A673 (cell line): ENCODE results near the gene PRR23E. TPM values are rescaled to one million over a fixed set of nuclear protein-coding genes. Genes with fewer than 3 reads are reported as not detected.

Experiments used
- BruUV-seq: library from RNA; stranded (reverse); fragments of 400-500 nt; replicated peaks from 2 replicates; lab custom pipeline; 2021; lab: Mats Ljungman, UMichigan
- CTCF ChIA-PET: fragments of 300-600 bp; sonication (Branson Sonifier 250); formaldehyde crosslinking; loops from one replicate; lab custom pipeline; 2022; ENCODE audit warnings: antibody characterized with exemption; lab: Charles Lee
- POLR2A ChIA-PET: fragments of 300-600 bp; sonication (Branson Sonifier 250); formaldehyde crosslinking; loops from one replicate; lab custom pipeline; 2022; ENCODE audit warnings: antibody characterized with exemption; ENCODE audit not compliant: low non-redundant PET; lab: Charles Lee
- DNase-seq: peaks from one replicate; pipeline ENCODE4 v3.0.0-alpha.2; 2015; ENCODE audit warnings: low spot score
- H3K27ac ChIP-seq: fragments of 200-600 bp; sonication (generic); 2 replicates; pipeline ENCODE4 v1.5.1; 2016; ENCODE audit warnings: mixed run types, low read depth, mild to moderate bottlenecking, mixed read lengths, antibody characterized with exemption, low read length; ENCODE audit not compliant: poor library complexity, severe bottlenecking
- H3K27me3 ChIP-seq: fragments of 200-600 bp; sonication (generic); replicated peaks from 2 replicates; pipeline ENCODE4 v1.6.1; 2017; ENCODE audit warnings: mixed run types, low read depth, mild to moderate bottlenecking, mixed read lengths, antibody characterized with exemption, low read length; ENCODE audit not compliant: insufficient read depth, poor library complexity
- H3K36me3 ChIP-seq: fragments of 200-600 bp; sonication (generic); 2 replicates; pipeline ENCODE4 v1.6.1; 2016; ENCODE audit warnings: mixed run types, mild to moderate bottlenecking, mixed read lengths, antibody characterized with exemption, low read length; ENCODE audit not compliant: insufficient read depth, poor library complexity, severe bottlenecking
- H3K4me1 ChIP-seq: fragments of 200-600 bp; sonication (generic); 2 replicates; pipeline ENCODE4 v1.6.1; 2017; ENCODE audit warnings: mixed run types, mild to moderate bottlenecking, mixed read lengths, antibody characterized with exemption, low read length; ENCODE audit not compliant: insufficient read depth, poor library complexity, severe bottlenecking
- H3K4me3 ChIP-seq: fragments of 200-600 bp; sonication (generic); 2 replicates; pipeline ENCODE4 v1.5.1; 2016; ENCODE audit warnings: low read depth, mixed run types, mild to moderate bottlenecking, mixed read lengths, low read length; ENCODE audit not compliant: poor library complexity, severe bottlenecking
- H3K9me3 ChIP-seq: fragments of 200-600 bp; sonication (generic); 2 replicates; pipeline ENCODE4 v1.6.1; 2016; ENCODE audit warnings: mixed run types, low read depth, mild to moderate bottlenecking, mixed read lengths, antibody characterized with exemption, low read length; ENCODE audit not compliant: poor library complexity, severe bottlenecking
- EZH2 ChIP-seq: fragments of 200-600 bp; sonication (generic); IDR thresholded peaks from 2 replicates; pipeline ENCODE4 v1.6.1; 2017; ENCODE audit warnings: borderline replicate concordance, low read depth, mild to moderate bottlenecking, mixed read lengths, antibody characterized with exemption, low read length; ENCODE audit not compliant: poor library complexity, severe bottlenecking
- intact Hi-C: fragments of 100-400 bp; cut with micrococcal nuclease; formaldehyde crosslinking; loops from one replicate; pipeline ENCODE4 v1.10.0; 2022; ENCODE audit not compliant: unreplicated experiment
- total RNA-seq: library from RNA; stranded (reverse); gene quantifications from 2 replicates; pipeline ENCODE4 v1.2.3, GENCODE V29; 2021
- TF ChIP-seq, protein P1 (sequence below): fragments of 300-800, 200-600 bp; sonication (generic); conservative IDR thresholded peaks from 2 replicates; pipeline ENCODE4 v1.5.1; 2017; ENCODE audit warnings: low read depth, mild to moderate bottlenecking, antibody characterized with exemption, low read length, moderate library complexity, mixed read lengths

The PRR23E gene
- total RNA-seq, 1 experiment from 2014 or later, result not detected

DNA sequence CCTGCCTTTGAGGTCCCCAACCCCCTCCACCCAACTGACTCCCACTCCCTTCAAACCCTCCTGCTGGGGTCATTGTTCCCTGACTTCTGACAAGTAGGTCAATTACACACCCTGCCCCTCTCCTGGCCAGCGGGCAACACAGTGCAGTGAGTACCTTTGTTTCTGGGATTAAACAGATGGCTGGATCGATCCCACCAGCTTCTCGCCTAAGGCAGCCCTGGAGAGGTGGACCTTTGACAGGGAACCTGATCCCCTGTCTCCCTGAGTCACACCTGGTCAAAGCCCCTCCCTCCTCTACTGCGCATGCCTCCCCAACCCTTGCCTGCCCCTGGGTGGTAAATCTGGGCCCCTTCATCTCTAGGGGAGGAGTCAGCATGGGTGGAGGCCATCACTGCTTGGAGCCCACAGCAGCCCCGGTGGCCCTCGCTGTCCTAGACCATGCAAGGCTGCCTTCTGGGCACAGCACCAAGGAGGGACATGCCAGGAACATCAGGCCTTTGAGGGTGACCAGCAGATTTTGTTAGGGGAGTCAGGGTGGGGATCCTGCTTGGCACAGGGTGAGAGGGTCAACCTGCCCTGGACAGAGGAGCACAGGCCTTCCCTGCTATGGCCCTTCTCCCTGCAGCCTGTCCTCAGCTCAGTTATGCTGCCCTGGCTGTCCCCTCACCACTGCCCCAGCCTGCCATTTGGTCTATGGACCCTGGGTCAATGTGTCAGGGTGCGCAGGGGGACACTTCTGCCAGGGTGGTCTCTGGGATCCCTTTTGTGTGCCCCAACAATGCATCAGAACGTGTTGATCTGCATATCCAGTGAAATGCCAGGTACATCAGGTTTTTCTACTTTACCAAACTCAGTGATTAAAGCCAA is 9.8 kb upstream of the PRR23E start:
- BruUV-seq, result no TSS peak
- POLR2A ChIA-PET, result no interaction called here
- H3K27ac ChIP-seq, result no peak overlapping the region
- CTCF ChIA-PET, result no interaction called here
- no peak for TF ChIP-seq EZH2
- TF ChIP-seq, protein P1, sequence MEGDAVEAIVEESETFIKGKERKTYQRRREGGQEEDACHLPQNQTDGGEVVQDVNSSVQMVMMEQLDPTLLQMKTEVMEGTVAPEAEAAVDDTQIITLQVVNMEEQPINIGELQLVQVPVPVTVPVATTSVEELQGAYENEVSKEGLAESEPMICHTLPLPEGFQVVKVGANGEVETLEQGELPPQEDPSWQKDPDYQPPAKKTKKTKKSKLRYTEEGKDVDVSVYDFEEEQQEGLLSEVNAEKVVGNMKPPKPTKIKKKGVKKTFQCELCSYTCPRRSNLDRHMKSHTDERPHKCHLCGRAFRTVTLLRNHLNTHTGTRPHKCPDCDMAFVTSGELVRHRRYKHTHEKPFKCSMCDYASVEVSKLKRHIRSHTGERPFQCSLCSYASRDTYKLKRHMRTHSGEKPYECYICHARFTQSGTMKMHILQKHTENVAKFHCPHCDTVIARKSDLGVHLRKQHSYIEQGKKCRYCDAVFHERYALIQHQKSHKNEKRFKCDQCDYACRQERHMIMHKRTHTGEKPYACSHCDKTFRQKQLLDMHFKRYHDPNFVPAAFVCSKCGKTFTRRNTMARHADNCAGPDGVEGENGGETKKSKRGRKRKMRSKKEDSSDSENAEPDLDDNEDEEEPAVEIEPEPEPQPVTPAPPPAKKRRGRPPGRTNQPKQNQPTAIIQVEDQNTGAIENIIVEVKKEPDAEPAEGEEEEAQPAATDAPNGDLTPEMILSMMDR, result no peak
- no peaks in the 10 kb centered on the region for H3K27me3 ChIP-seq
- H3K9me3 ChIP-seq, result no peaks in the 10 kb centered on the region
- no peaks in the 10 kb centered on the region for H3K36me3 ChIP-seq
- H3K4me1 ChIP-seq, result no peaks in the 10 kb centered on the region
- intact Hi-C loops, result no loop called here
- DNase-seq, result no peak
- no peak overlapping the region for H3K4me3 ChIP-seq

DNA sequence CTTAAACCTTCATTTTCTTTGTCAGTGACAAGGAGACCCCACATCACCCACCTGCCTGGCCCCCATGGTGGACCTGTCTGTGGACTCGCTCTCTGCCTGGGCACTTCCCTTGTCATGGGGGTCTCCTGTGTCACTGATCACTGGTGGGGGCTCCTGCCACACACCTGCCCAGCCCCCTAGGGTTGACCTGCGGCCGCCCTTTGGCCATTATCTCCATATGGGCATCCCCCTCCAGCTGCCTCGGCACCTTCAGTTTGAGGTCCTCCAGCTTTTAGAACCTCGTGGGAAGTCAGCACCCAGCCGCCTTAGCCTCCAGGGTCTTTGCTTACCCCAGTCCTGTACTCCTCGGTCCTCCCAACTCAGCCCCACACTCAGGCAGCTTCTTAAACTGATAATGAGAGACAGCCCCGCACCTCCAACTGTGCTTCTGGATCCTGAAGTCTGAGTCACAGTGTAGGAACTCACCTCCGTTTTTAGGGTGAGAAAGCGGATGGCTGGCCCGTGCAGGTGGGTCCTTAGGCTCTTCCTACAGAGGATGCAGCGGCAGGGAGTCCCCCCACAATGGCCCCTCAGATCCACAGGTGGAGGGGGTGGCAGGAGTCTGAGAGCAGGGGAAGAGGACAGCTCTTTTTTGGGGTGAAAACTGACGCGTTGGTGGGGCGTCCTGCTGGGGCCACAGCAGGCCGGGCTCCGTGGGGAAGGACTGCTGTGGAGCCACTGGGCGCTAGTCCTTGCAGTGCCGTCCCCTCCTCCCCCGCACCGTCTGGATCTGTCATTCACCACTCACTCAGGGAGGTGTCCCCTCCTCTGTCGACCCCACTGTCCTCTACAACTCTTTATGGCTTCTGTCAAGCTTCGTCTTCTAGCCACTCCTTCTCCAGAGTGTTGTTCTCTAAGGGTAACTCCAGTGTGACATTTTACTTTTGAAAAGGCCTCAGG is 8.7 kb upstream of the PRR23E start:
- intact Hi-C loops, result no loop called here
- BruUV-seq, result no TSS peak
- no peaks in the 10 kb centered on the region for H3K9me3 ChIP-seq
- no peak overlapping the region for H3K27ac ChIP-seq
- CTCF ChIA-PET, result no interaction called here
- no peak overlapping the region for H3K4me3 ChIP-seq
- no peaks in the 10 kb centered on the region for H3K4me1 ChIP-seq
- POLR2A ChIA-PET, result no interaction called here
- H3K27me3 ChIP-seq, result no peaks in the 10 kb centered on the region
- no peak for DNase-seq
- no peaks in the 10 kb centered on the region for H3K36me3 ChIP-seq
- TF ChIP-seq, protein P1, result no peak
- no peak for TF ChIP-seq EZH2

DNA sequence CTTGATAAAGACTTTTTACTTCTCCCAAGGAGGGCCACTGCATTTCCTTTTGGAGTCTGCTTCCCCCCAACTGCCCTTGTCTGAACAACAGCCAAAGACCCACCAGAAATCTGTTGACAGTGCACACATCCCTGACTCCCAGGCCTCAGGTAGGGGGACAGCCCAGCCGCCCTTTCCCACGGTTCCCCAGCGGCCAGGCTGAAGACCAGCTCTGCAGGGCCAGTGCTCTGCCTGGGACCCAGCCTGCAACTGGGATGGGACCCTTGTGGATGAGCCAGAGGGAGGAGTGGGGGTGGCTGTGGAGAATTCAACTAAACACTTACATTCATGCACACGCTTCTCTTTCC is 8.1 kb upstream of the PRR23E start:
- CTCF ChIA-PET, result no interaction called here
- no TSS peak for BruUV-seq
- no peaks in the 10 kb centered on the region for H3K9me3 ChIP-seq

More for the DNA sequence above, 8.1 kb upstream of the PRR23E start:
- no peak for DNase-seq
- TF ChIP-seq EZH2, result no peak
- TF ChIP-seq, protein P1, result no peak
- POLR2A ChIA-PET, result no interaction called here
- Histone ChIP-seq H3K4me1 (no peaks in the 10 kb centered on the region), H3K27ac (no peak overlapping the region), H3K27me3 (no peaks in the 10 kb centered on the region), H3K36me3 (no peaks in the 10 kb centered on the region), H3K4me3 (no peak overlapping the region)
- intact Hi-C loops, result no loop called here
